ENCODE results near the gene CATSPERZ. TPM values are rescaled to one million over a fixed set of nuclear protein-coding genes. Genes with fewer than 3 reads are reported as not detected.
"Not testable (repeated sequence)": the region's sequence is repeated elsewhere in the genome, so short reads cannot be mapped to it uniquely, and the experiment has no call there.

CATSPERZ gene
- total and polyA plus RNA-seq, 7 experiments from 2014 or later = 0.60 TPM; not detected in 6

DNA sequence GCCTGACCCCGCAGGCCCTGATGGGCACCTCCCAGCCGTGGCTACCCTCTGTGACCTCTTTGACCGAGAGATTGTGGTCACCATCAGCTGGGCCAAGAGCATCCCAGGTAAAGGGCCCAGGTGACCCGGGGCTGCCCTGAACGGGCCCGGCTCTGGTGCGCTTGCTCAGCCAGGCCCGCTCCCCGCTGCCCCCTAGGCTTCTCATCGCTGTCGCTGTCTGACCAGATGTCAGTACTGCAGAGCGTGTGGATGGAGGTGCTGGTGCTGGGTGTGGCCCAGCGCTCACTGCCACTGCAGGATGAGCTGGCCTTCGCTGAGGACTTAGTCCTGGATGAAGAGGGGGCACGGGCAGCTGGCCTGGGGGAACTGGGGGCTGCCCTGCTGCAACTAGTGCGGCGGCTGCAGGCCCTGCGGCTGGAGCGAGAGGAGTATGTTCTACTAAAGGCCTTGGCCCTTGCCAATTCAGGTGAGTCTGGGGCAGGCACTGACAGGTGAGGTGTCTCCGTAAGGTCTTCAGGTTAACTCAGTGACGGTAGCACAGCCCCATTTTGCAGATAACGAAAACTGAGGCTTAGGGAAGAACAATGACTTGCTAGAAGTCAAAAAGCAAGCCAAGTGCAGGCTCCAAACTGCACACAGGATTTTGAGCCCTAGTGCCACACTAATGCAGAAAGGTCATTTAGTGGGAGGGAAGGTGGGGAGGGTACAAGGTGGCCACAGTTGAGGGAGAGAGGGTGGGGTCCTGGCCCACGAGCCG is 14.8 kb downstream of the CATSPERZ start:
- H3K36me3 Mint-ChIP-seq = peaks cover 0 to 20% (median 0%) of the 10 kb centered on the region in 5 donors

DNA sequence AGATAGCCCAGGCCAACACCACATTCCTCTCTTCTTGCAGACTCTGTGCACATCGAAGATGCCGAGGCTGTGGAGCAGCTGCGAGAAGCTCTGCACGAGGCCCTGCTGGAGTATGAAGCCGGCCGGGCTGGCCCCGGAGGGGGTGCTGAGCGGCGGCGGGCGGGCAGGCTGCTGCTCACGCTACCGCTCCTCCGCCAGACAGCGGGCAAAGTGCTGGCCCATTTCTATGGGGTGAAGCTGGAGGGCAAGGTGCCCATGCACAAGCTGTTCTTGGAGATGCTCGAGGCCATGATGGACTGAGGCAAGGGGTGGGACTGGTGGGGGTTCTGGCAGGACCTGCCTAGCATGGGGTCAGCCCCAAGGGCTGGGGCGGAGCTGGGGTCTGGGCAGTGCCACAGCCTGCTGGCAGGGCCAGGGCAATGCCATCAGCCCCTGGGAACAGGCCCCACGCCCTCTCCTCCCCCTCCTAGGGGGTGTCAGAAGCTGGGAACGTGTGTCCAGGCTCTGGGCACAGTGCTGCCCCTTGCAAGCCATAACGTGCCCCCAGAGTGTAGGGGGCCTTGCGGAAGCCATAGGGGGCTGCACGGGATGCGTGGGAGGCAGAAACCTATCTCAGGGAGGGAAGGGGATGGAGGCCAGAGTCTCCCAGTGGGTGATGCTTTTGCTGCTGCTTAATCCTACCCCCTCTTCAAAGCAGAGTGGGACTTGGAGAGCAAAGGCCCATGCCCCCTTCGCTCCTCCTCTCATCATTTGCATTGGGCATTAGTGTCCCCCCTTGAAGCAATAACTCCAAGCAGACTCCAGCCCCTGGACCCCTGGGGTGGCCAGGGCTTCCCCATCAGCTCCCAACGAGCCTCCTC is 15.7 kb downstream of the CATSPERZ start:
- intact Hi-C loops (cut with micrococcal nuclease) = loop anchor here (2.0 to 5.0 kb wide), 5 partner anchors 329 to 1541 kb away; partner anchors contain the start of genes CFL1 (in 1 of the 2), MARK2 (in 1 of the 2), OTUB1 (in 1 of the 2) and PCNX3 (in 1 of the 2)
- not testable (repeated sequence) for H3K27me3 Mint-ChIP-seq; ATAC-seq; H3K27me3 ChIP-seq (ENCODE audit: control insufficient read depth in 2 of 2, insufficient read depth in 2 of 2, low read length in 2 of 2); H3K9me3 ChIP-seq (ENCODE audit: control insufficient read depth in 2 of 3, low read length in 3 of 3); H3K4me3 ChIP-seq (ENCODE audit: low read length); DNase-seq; H3K4me1 ChIP-seq (ENCODE audit: control insufficient read depth in 2 of 2, insufficient read depth in 2 of 2, low read length in 2 of 2); H3K9me3 Mint-ChIP-seq
- H3K36me3 Mint-ChIP-seq = peaks cover 0 to 20% (median 2%) of the 10 kb centered on the region in 5 donors
- Histone ChIP-seq H3K36me3 (ENCODE audit: control insufficient read depth in 2 of 3, insufficient read depth in 3 of 3, low read length in 3 of 3) (peaks cover 0 to 34% (median 0%) of the 10 kb centered on the region in 3 experiments), H3K27ac (ENCODE audit: low read depth, low read length) (peak overlapping the region; percentile 92)
- H3K27ac Mint-ChIP-seq = peak overlapping the region; percentile 62 to 100 (median 100)
- ChIA-PET POLR2A (interaction anchor here (0.6 to 4.2 kb wide), 10 partner anchors 9 to 1678 kb away, joined by 3 to 45 read pairs (median 13); partner anchors contain the start of genes CATSPERZ, ESRRA, FERMT3 and NUDT22), CTCF (interaction anchor here (1.7 to 2.5 kb wide), 3 partner anchors 15 to 47 kb away, joined by 6 to 18 read pairs (median 13); partner anchors contain the start of gene CATSPERZ)
- H3K4me1 Mint-ChIP-seq = peaks cover 30 to 45% (median 33%) of the 10 kb centered on the region in 7 donors
- peak overlapping the region; percentile 85 to 99 (median 96) for H3K4me3 Mint-ChIP-seq

More for the DNA sequence above, 14.8 kb downstream of the CATSPERZ start:
- no peak for ATAC-seq
- POLR2A ChIA-PET = interaction anchor here (4.2 kb wide), 1 partner anchor 11 kb away, joined by 34 read pairs; the partner anchor contains the start of gene ESRRA
- Mint-ChIP-seq H3K4me1 (peaks cover 26 to 47% (median 34%) of the 10 kb centered on the region in 7 donors), H3K9me3 (no peaks in the 10 kb centered on the region), H3K27me3 (no peaks in the 10 kb centered on the region), H3K4me3 (peak overlapping the region in 5 of 10 donors; percentile 12 to 61 (median 30)), H3K27ac (peak overlapping the region in 5 of 9 donors; percentile 10 to 62 (median 42))
- Histone ChIP-seq H3K27me3 (ENCODE audit: control insufficient read depth in 2 of 2, insufficient read depth in 2 of 2, low read length in 2 of 2) (no peaks in the 10 kb centered on the region), H3K27ac (ENCODE audit: low read depth, low read length) (no peak overlapping the region), H3K4me1 (ENCODE audit: control insufficient read depth in 2 of 2, insufficient read depth in 2 of 2, low read length in 2 of 2) (peaks cover 7 to 10% of the 10 kb centered on the region in 2 donors), H3K36me3 (ENCODE audit: control insufficient read depth in 2 of 3, insufficient read depth in 3 of 3, low read length in 3 of 3) (peaks cover 0 to 26% (median 0%) of the 10 kb centered on the region in 3 experiments), H3K4me3 (ENCODE audit: low read length) (no peak overlapping the region), H3K9me3 (ENCODE audit: control insufficient read depth in 2 of 3, low read length in 3 of 3) (no peaks in the 10 kb centered on the region)
- CTCF ChIA-PET = no interaction called here
- intact Hi-C loops (cut with micrococcal nuclease) = loop anchor here (5.0 kb wide), 3 partner anchors 633 to 1542 kb away; partner anchors contain the start of genes CFL1 (in 1 of the 2), PCNX3 (in 1 of the 2) and RTN3 (in 1 of the 2)
- no peak for DNase-seq

DNA sequence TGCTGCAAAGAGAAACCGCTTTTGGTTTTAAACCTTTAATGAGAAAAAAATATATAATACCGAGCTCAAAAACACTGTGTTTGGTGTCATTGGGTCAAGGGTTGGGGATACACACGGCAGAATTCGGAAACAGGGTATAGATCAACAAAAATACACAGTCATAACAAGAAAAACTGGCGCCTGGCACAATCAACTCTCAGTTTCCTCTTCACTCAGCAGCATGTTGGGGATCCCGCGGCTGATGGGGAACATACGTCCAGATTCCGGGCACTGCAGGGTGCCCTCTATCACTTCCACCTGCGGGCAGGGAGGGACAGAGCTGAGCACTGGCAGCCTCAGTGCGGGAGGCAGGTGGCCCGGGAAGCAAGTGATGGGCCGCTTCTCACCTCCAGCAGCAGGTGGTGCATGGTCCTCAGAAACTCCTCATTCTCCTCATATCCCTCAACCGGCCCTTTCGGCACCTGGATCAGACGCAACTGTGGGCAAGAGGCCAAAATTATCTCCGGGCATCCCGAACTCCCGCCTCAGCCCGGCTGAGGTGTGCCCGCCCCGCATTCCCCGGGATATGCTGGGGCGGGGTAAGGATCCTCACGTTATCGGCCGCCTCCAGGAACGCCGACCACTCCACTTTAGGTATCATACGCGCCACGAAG is 16.6 kb downstream of the CATSPERZ start:
- Histone ChIP-seq H3K27ac (ENCODE audit: low read depth, low read length) (peak overlapping the region; percentile 92), H3K4me1 (ENCODE audit: control insufficient read depth in 2 of 2, insufficient read depth in 2 of 2, low read length in 2 of 2) (peaks cover 7 to 10% of the 10 kb centered on the region in 2 donors), H3K27me3 (ENCODE audit: control insufficient read depth in 2 of 2, insufficient read depth in 2 of 2, low read length in 2 of 2) (no peaks in the 10 kb centered on the region), H3K36me3 (ENCODE audit: control insufficient read depth in 2 of 3, insufficient read depth in 3 of 3, low read length in 3 of 3) (peaks cover 0 to 42% (median 0%) of the 10 kb centered on the region in 3 experiments), H3K4me3 (ENCODE audit: low read length) (peak overlapping the region; percentile 60), H3K9me3 (ENCODE audit: control insufficient read depth in 2 of 3, low read length in 3 of 3) (no peaks in the 10 kb centered on the region)
- ChIA-PET CTCF (interaction anchor here (0.6 to 2.5 kb wide), 20 partner anchors 10 to 427 kb away, joined by 3 to 18 read pairs (median 4); partner anchors contain the start of genes CATSPERZ, CCDC88B, ESRRA and FERMT3), POLR2A (interaction anchor here (0.6 to 4.2 kb wide), 25 partner anchors 10 to 1679 kb away, joined by 3 to 45 read pairs (median 10); partner anchors contain the start of genes BAD, C11orf98, CATSPERZ and CCDC88B)
- Mint-ChIP-seq H3K36me3 (peaks cover 0 to 24% (median 6%) of the 10 kb centered on the region in 5 donors), H3K27ac (peak overlapping the region; percentile 97 to 100 (median 100)), H3K4me1 (peaks cover 27 to 48% (median 35%) of the 10 kb centered on the region in 7 donors), H3K9me3 (no peaks in the 10 kb centered on the region), H3K4me3 (peak overlapping the region; percentile 85 to 99 (median 96)), H3K27me3 (no peaks in the 10 kb centered on the region)
- DNase-seq (peak in 3 of 9 donors; percentile 43 to 55 (median 52)), ATAC-seq (no peak)
- intact Hi-C loops (cut with micrococcal nuclease) = loop anchor here (1.0 to 5.0 kb wide), 14 partner anchors 11 to 1541 kb away; partner anchors contain the start of genes ESRRA (in 2 of the 2), CCDC88B (in 1 of the 2), CFL1 (in 1 of the 2) and FKBP2 (in 1 of the 2)

DNA sequence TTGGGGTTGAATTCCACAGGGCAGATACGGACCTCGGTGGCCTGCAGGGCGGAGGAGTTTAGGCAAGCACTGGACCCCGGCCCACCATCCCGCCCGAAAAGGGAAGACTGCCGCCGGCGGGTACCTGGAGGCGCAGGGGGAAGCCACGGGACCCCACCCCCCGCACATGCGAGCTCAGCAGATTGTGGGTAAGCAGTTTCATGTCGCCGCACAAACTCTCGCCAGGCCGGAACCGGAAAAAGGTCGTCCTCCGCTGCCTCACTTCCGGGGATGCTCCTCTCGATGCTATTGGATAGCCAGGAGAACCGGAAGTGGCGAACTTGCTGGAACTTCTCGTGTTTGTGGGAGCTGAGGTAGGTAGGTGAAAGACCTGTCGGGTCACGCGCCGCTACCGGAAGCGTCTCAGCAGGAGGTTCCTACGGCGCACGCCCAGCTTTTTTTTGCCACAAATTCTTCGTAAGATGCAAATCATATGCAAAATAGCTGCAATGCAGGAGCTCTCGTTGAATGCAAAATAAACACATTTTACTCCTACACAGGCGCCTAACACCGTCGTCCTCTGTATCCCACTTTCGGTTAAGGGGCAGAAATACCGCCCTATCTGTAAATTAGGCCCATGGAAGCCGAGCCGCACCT is 17.3 kb downstream of the CATSPERZ start, which contains the start of gene TRMT112:
TRMT112 (minus strand) TSS at position 235 of the 636 bp plus-strand sequence; CDS start at position 202, 33 bp downstream.
- H3K4me3 ChIP-seq (ENCODE audit: low read length) = peak within 1 kb of the TSS; percentile 60
- peak; percentile 85 for ATAC-seq
- peak within 1 kb of the TSS; percentile 92 for H3K27ac ChIP-seq (ENCODE audit: low read depth, low read length)
- Mint-ChIP-seq H3K36me3 (peaks cover 0 to 24% (median 6%) of the 10 kb centered on the region in 5 donors), H3K27me3 (no peaks in the 10 kb centered on the region), H3K4me1 (peaks cover 27 to 47% (median 35%) of the 10 kb centered on the region in 7 donors), H3K27ac (peak within 1 kb of the TSS; percentile 97 to 100 (median 100)), H3K9me3 (no peaks in the 10 kb centered on the region), H3K4me3 (peak within 1 kb of the TSS; percentile 85 to 99 (median 96))
- no peaks in the 10 kb centered on the region for H3K9me3 ChIP-seq (ENCODE audit: control insufficient read depth in 2 of 3, low read length in 3 of 3)
- peaks cover 7 to 10% of the 10 kb centered on the region in 2 donors for H3K4me1 ChIP-seq (ENCODE audit: control insufficient read depth in 2 of 2, insufficient read depth in 2 of 2, low read length in 2 of 2)
- ChIA-PET CTCF (interaction anchor here (0.6 to 2.5 kb wide), 26 partner anchors 11 to 1192 kb away, joined by 3 to 18 read pairs (median 4); partner anchors contain the start of genes BAD, CATSPERZ, CCDC88B and ESRRA), POLR2A (interaction anchor here (0.5 to 4.2 kb wide), 36 partner anchors 9 to 1652 kb away, joined by 3 to 45 read pairs (median 5); partner anchors contain the start of genes BAD, C11orf98, CATSPERZ and CCDC88B)
- no peaks in the 10 kb centered on the region for H3K27me3 ChIP-seq (ENCODE audit: control insufficient read depth in 2 of 2, insufficient read depth in 2 of 2, low read length in 2 of 2)
- peak; percentile 73 to 100 (median 98) for DNase-seq
- intact Hi-C loops (cut with micrococcal nuclease) = loop anchor here (1.0 to 5.0 kb wide), 14 partner anchors 12 to 1540 kb away; partner anchors contain the start of genes ESRRA (in 2 of the 2), CCDC88B (in 1 of the 2), CFL1 (in 1 of the 2) and FKBP2 (in 1 of the 2)
- peaks cover 0 to 48% (median 0%) of the 10 kb centered on the region in 3 experiments for H3K36me3 ChIP-seq (ENCODE audit: control insufficient read depth in 2 of 3, insufficient read depth in 3 of 3, low read length in 3 of 3)

All from naive thymus-derived CD4-positive, alpha-beta T cell (primary cell).